Cerebellar cortex (tissue), 1 donor: ENCODE data around the gene GABRD.

ENCODE experiments used
- DNase-seq: peaks from one replicate; pipeline ENCODE4 v3.0.0-alpha.2; 2015; ENCODE audit warnings: low spot score

The GABRD gene

DNA sequence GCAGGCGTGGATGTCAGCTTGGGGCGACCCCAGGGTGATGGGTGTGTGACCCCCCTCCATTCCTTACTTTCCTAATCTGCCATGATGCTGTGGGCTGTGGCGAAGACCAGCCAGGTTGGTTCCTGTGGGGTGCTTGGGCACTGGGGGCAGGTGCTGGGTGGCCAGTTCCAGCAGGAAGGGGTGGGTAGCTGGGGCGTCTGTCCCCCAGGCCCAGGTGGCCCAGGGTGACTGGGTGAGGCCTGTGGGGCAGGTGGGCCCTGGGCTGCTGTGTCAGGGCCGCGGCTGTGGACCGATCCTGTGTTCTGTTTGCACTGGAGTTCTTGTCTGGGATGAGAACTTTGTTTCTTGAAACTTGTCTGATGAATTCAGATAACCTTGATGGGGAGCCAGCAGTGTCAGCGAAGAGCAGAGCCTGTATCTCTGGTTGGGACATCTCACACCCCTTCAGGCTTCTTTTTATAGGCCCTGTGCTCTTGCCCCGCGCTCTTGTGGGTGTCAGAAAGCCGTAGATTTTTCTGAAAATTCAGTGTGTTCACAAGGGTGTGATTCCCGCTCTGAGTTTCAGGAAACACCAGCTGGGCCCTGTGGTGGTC lies 34.7 kb downstream of the GABRD start:
- no peak for DNase-seq

DNA sequence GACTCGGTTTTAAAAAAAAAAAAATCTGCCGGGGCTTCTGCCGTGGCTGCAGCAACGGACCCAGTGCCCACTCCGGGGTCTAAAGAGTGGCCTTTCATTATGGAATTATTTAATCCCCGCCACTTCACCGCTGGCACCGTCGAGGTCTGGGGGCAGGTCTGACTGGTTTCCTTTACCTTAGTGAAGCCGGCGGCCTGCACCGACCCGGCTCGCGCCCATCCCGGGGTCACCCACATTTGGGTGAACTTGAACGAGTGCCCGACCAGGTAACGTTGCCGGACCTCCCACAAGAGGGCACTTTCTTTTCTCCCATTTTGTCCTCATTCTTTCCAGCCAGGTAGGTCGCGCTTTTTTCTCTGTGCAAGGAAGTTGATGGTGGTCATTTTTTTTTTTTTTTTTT lies 35.4 kb downstream of the GABRD start:
- DNase-seq, result no peak

DNA sequence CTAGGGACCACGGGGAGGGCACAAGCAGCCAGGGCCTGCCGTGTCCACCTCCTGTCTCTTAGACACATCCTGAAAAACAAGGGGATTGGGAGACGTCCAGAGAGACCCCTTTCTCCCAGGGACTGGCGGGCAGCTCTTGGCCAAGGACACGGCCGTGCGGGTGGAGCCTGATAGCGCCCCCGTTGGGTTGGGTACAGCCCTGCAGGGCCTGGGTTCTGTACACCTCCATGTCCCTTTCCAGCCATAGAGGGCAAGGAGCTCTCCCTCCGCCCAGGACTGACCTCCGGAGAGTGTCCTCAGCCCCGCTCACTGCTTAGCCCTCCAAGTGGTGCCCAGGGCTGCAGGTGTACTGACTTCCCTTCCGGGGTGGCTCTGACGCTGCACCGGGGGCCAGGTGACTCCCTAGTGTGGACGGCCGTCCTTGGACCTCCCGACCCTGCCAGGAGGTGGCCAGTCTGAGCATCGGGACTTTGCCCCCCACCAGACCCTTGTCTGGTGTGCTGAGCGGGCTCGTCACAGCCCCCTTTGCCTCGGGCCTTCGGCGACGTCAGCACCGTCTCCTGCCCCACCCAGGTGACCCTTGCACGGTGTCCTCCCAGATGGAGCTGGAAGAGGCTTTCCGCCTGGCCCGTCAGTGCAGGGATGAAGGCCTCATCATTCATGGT lies 36.9 kb downstream of the GABRD start:
- no peak for DNase-seq

DNA sequence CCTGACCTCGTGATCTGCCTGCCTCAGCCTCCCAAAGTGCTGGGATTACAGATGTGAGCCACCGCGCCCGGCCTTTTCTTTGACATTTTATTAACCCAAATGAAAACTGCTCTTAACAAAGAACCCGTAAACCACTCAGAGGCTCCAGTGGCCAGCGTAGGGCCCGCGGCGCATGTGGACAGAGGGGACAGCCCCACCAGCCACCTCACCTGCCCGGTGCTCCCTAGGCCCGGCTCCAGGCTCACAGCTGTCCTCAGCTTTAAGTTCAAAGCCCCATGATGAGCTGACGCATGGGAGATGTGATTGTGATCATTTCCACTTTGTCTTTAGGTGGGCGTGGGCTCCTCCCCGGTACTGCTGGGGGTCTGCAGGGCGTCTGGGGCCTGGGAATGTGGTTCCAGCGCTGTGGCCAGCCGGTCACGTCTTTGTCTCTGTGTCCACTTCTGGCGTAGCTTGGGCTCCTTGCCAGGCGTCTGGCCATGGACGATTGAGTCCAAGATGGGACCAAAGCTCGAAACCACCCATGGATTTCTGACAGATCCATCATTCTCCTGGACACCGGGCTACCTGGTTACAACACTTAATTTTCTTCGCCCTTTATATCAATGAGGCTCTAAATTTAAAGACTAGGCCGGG lies 37.9 kb downstream of the GABRD start:
- DNase-seq, result no peak

DNA sequence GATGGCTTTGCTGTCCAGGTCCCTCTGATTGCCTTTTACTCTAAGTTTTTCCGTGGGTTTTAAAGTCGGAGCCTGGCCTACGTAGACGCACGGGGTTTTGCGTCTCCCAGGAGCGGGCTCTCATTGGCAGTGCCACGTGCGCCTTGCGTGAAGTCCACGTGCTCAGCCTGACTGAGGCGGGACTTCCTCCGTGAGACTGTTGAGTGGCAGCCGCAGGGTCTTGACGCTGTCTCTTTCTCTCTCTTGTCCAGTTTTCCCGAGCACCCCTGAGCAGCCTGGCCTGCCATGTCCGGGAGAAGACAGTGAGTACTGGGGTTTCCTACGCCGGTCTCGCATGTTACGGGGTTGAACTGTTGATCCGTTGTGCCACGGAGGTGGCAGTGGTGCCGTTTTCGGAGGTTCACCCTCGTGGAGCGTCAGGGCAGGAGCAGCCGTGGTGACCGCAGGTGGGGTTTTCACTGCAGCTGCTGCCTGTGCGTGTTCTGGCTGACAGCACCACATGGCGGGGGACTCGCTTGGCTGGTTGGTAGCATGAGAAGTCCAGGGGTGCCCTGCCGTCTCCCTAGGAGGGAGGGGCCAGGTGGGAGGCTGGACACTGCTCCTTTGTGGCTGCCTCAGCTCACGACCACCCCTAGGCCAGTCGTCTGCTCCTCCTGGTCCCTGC lies 40.3 kb downstream of the GABRD start:
- DNase-seq, result no peak

DNA sequence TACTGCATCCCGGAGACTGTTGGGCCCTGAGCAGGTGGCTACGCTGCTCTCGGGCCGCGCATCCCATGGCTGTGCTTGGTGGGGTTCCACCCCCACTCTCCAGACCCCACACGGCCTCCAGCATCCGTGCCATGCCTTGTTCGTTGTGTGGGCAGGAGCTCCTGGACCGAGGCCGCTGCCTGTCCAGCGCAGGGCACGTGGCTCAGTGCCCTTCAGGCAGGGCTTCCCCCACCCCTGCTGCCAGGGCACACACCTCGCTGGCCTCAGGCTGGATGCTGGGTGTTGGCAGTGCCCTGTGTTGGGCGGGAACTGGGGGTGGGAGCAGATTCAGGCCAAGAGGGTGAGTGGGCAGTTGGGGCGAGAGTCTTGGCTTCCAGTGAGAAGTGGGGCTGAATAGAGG lies 40.9 kb downstream of the GABRD start:
- peak; percentile 41 for DNase-seq

DNA sequence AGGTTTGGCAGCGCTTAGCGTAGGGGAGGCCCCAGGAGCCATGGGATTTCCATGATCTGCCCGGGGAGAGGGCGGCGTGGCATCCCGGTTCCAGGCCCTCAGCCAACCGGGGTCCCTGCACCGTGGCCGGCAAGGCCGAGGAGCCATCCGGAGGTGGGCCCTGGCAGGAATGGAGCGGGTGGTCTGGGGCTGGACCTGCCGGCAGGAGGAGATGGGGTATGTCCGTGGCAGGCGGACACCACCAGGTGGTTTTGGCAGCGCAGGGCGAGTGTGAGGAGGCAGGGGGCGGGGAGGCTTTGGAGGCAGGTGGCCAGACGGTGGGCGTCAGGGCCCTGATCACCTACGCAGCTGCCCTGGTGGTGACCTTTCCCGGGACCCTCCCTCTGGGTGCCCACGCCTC lies 41.4 kb downstream of the GABRD start:
- DNase-seq, result no peak

DNA sequence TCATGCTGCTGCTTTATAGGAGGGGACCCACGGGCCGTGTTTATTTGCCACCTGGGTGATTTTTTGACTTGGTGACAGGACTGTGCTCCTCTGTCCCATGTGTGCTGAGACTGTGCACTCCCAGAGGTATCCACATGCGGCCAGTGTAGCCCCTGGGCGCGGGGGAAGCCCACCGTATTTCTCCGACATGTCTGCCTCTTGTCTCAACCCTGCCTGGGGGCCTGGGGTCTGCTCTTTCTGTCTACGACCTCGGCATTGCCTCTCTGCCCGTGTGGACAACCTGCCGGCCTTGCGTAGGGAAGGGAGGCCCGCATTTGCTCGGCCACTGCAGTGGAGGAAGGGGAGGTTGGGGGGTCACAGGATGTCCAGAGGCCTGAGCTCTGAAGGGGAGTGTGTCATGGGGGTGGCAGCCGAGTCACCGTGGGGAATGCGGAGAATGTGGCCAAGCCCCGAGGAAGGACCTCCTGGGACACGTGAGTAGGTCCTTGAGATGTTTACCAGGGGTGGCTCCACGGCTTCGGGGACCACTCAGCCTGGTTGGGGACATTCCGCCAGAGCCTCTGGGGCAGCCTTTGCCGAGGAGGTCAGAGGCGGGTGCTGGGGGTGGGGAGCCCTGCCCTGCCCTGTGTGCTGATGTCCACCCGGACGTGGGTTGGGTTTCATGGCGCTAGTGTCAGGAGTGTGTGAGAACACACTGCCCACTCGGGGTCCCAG lies 42.1 kb downstream of the GABRD start:
- DNase-seq, result no peak

DNA sequence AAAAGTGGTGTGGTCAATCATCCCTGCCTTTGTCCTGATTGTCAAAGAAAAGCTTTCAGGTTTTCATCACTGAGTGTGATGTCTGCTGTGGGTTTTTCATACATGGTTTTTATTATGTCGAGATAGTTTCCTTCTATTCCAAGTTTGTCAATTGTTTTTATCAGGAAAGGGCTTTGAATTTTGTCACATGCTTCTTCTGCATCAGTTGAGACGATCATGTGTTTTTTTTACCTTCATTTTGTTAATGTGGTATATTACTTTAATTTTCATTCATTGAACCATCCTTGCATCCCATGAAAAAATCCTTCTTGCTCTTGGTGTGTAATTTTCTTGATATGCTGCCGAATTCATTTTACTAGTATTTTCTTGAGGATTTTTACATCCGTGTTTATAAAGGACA lies 46.6 kb downstream of the GABRD start:
- DNase-seq, result no peak

DNA sequence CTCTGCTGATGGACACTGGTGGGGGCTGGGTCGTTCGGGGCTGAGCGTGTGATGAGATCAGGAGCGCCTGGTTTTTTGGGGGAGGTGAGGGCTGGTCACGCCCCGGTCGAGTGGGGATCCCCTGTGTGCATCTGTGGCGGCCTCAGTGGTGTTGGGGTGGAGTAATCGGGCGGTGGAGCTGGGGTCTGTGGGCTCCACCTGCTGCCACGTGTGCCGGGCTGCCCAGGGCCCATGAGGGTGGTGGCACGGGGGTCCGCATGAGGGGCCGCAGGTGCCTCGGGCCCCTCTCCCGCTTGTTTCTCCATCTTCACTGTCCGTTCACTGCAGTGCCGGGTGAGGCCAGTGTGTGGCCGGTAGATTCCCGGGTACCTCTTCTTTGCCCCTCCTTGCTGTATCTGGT lies 48.2 kb downstream of the GABRD start:
- DNase-seq, result no peak

DNA sequence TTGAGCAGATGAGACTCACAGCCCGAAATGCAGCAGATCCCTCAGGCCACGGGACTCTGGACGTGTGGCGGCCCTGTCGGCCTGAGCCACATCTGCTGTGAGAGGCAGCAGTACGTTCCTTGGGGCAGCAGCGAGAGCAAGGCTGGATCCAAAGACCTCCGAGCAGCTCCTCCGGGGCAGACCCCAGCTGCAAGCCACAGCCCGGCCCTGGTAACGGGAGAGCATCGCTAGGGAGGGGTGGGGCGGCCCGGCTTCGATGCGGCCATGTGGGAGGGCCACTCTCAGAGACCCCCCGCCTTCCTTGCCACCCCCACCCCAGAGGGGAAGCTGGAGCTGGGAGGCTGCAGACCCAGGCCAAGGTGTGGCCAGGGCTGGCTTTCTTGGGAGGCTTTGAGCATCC lies 48.8 kb downstream of the GABRD start:
- DNase-seq, result no peak

DNA sequence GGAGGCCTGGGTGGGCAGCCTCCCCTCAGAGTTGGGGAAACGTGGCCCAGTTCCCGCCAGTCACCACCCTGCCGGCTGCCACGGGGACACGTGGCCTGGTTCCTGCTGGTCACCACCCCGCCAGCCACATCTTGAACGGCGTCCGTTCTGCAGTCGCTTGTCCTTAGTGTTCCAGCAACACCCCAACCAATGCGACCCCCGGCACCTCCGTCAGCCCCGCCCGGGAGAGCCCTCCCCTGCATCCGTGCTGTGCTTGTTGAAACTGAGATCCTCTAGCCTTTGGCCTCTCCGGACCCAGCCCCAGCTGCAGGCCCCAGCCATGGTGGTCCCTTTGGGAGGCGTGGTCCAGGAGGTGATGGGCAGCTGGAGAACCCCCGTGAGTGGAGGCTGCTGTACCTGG lies 49.8 kb downstream of the GABRD start:
- DNase-seq, result no peak

DNA sequence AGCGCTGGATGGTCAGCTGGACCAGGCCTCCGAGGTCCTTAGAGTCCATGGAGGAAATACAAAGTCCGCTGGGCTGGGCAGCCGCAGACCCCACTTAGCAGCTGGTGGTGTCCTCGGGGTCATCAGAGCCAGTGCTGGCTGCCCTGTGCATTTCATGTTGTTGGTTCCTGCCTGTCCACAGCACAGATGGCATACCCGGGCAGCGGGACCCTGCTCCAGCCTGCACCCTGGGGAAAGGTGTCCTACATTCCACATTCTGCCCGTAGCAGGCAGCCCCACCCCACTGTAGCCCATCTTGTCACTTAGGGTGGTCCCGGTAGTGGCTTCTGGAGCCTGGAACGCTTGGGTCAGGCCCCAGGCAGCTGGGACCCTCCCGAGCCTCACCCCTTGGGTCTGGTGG lies 50.9 kb downstream of the GABRD start:
- DNase-seq, result no peak

DNA sequence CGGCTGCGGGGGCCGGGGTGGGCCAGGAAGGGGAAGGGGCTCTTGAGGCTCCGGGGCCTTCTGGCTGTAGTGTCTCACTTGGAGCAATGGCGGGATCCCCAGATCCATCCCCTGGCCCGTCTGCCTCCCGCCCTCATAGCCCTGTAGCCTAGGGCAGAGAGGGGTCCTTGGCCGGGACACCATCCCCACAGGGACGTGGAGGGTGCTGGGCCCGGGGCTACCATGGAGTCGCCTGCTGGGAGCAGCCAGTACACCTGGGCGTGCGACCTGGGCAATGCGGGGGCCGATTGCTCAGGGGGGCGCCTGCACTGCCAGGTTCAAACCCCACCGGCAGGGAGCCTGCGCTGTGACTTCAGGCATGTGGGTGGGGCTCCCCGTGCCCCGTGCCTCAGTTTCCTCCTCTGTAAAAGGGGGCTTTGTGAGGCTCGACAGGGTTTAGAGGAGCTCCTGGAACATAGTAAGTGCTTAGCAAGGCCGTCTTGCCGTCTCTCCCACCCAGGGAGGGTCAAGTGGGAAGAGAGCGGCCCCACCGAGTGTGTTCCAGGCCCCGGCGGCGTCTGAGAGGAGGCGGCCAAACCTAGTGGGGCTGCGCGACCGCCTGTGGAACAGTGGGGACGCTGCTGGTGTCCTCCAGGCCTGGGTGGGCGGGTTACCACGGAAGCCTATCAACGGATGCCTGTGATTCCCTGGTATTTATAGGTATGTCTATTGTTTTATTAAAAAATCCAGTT lies 51.8 kb downstream of the GABRD start:
- no peak for DNase-seq

DNA sequence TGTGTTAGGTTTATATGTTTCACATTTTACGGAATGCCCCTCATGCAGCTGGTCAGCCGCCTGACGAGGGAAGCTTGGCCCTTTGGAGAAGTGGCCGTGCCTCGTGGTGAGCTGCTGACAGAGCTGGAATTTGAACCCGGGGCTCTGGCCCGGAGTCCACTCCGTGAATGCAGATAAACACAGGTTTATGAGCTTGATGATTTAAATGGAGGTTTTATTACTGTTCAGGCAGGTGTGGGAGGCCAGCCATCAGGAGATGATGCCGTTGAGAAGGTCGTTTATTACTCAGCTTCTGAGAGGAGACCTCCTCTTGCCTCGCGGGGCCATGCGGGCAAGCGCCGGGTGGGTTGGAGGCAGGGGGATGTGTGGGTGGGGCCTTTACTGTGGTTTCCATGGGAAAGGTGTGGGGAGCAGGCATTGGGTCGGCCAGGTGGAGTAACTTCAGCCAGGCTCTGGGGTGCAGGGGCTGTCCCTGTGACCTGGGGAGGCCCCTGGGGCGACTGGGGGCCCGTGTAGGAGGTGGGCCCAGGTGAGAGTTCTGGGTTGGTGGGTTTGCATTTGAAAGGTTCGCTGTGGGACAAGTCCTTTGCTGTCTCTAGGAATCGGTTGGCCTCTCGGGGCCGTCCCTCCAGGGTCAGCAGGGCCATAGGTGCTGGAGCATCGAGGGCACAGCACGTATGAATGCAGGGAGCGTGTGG lies 53.1 kb downstream of the GABRD start:
- DNase-seq, result no peak

DNA sequence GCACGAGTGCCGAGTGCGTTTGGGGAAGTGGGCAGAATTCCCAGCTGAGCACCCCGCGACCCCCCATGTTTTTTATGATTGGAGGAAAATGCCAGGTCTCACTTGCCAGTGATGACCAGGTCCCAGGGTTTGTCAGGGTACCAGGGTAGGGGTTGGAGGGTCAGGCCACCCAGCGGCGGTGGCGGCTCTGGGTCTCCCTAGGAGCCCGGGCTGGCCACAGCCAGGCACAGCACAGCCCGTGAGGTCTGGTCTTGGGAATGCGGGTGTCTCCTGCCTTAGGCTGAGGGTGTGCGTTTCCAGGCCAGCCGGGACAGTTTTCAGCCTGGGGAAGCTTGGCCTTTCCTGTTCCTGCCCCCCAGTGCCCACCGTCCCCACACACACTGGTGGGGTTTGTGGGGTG lies 53.7 kb downstream of the GABRD start:
- DNase-seq, result no peak

DNA sequence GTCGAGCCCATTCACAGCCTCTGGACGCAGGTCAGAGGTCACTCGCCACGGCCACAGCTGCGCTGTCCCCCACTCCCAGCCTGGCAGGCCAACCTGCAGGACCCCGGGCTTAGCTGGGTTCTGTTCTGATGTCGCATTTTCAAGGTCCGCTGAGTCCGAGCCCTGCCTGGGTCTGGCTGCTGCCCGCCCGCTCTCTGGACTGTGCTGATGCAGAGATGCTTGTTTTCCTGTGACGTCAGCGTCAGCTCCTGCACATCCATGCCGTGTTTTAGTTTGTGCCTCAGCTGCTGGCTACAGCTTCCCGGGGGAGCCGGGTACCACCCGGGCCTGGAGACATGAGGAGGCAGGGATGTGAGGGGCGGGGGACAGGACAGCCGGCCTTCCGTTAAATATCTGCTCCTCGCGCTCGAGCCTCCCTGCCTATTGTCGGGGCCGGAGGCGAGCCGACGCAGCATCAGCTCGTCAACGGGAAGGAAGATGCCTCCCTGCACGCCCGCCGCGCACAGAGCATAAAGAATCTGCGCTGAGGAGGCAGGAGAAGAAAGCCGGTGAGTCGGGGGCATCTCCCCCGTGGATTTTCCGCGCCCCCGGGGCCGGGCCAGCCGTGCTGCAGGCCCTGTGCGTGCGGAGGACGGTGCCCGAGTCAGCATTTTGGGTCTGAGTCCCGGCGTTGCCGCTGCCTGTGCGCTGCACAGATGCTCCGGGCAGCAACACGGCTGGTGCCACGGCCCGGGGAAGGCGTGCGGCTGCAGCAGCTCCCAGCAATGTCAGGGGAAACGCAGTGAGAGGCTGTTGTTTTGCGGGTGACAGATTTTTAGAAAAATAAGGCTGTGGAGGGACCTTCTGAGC lies 54.5 kb downstream of the GABRD start:
- DNase-seq, result peak; percentile 91

DNA sequence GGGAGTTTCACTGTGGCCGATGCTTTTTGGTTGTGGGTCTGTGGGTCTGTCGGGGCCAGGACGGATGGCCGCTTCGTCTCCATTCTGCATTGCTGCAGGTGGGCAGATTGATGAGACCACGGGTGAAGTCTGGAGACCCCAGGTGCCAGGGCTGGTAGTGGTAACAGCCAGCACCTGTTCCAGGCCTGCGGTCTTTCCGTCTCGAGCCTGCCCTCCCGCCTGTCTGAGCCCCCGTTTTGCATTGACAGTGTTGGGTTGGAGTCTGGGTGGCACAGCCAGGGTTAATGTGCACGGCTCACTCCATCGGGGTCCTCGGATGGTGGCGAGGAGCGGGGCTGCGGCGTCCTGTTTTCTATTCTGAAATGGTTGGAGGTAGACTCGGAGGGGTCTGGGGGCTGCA lies 55.3 kb downstream of the GABRD start:
- DNase-seq, result no peak

DNA sequence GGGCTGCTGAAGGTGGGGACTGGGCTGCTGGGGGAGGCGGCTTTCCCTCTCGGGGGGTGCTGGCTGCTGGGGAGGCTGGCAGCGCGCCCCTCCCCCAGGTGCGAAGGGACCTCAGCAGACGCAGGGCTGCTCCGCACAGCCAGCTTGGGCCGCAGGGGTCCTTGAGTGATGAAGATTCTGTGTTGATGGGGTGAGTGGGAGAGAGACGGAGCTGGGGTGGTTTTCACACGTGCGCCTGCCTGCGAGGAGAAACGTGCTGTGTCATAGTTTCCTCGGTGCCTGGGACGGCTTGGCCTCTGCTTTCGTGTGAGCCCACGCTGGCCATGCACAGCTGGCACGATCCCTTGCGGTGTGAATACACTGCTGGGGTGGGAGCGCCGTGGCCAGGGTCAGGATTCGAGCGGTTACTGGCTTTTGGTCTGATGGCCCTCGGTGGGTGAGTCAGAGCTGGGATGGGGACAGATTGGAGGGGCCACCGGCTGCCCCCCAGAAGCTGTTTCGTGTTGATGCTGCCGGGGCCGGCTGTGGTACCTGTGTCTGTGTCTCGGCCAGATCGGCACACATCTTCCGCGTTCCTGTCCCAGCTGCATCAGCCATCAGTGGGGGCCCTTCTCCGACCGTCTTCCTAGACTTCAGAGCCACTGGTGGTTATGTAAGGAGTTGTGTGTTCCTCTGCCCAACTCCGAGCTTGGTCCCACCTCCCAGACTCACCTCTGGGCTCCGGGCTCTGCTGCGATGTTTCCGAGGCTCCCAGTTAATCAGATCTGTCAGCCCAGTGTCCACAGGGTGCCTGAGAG lies 56.0 kb downstream of the GABRD start:
- no peak for DNase-seq

DNA sequence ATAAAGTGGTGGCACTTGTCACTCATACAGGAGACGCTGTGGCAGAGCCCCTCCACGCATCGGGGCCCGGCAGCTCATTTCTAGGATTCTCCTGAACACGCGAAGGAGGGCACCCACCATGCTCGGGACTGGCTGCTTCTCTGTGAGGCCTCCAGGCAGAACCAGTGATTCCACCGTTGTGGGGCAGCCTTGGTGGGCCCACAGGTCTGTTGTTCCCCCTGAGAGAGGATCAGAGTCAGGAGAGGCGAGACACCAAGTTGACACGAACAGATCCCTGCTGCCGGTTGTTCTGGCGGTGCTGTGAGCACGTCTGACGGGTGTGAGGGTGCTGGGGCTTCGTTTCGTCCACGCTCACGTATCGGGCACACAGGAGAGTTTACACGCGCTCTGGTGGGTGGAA lies 57.7 kb downstream of the GABRD start:
- no peak for DNase-seq
